GM19023 (cell line): ENCODE data around the gene LACRT.

ENCODE experiments used
- ATAC-seq: cut with Tn5 transposase; IDR thresholded peaks from one replicate; pipeline ENCODE4 v1.9.1; 2021; ENCODE audit warnings: mild to moderate bottlenecking, moderate library complexity; ENCODE audit not compliant: unreplicated experiment

Gene LACRT

DNA sequence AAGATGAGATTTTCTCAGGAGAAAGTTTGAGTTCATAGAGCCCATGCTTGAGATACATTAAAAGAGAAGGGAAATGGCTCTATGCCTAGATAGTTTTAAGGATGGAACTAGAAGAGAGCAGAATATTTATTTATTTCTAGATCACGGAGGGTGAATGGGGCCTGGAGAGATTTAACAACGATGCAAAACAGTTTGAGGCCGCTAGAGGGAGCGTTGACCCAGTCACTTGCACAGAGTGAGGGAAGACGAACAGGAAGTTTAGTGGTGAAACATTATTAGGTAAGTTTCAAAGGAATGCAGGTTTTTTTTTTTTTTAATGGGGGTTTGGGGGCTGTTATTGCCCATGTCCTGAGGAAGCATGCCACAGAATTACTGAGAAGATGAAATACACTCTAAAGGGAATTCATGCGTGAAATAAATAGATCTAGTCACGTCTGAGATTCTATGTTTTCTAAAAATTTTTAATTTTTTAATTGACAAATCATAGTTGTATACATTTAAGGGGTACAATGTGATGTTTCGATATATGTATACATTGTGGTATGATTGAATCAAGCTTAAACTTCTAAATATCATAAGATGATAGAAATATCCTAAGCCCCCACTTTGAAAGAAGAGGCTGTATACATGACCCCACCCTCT is 31.4 kb downstream of the LACRT start:
- ATAC-seq: peak; percentile 76

- no peak for ATAC-seq
Observed at GRCh38 chr12:54602661-54603060, 32.0 kb downstream of the LACRT start.

GRCh38 chr12:54601841-54602240 is 32.9 kb downstream of the LACRT start:
- ATAC-seq: no peak

DNA sequence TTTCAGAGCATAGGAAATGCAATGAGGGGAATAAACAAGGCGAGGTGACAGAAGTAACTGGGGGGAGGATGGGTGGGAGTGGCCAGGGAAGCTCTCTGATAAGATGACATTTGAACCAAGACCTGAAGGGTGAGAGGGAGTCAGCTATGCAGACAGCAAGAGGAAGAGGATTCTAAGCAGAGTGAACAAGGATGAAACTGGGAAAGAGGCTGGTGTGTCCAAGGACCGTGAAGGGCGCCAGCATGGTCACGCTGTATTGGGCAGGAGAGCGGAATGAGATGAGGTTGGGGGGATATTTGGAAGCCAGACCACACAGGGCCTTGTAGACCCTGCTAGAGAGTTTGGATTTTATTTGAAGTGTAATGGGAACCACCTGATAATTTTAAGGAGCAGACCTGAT is 35.7 kb downstream of the LACRT start:
- no peak for ATAC-seq

- no peak for ATAC-seq
Observed at GRCh38 chr12:54596526-54596946, 38.2 kb downstream of the LACRT start.

- ATAC-seq: no peak
Observed at GRCh38 chr12:54595471-54595870, 39.2 kb downstream of the LACRT start.

GRCh38 chr12:54593725-54594124 is 41.0 kb downstream of the LACRT start:
- ATAC-seq: no peak

DNA sequence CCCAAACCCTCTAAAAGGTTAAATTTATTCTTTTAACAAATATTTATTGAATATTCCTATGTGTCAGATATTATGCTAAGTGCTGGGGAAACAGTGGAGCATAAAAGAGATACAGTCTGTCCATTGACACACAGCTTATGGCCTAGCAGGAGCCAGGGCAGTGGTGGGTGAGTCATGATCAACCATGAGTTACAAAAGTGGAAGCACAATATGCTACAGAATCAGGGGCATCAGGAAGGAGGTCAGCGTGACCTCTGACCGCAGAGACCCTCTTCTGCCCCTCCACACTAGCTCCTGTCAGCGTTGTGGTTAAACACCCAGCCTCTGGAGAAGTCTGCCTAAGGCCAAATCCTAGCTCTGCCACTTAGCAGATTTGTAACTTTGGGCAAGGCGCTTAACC is 41.6 kb downstream of the LACRT start:
- no peak for ATAC-seq

GRCh38 chr12:54592316-54592715 is 42.4 kb downstream of the LACRT start:
- no peak for ATAC-seq

DNA sequence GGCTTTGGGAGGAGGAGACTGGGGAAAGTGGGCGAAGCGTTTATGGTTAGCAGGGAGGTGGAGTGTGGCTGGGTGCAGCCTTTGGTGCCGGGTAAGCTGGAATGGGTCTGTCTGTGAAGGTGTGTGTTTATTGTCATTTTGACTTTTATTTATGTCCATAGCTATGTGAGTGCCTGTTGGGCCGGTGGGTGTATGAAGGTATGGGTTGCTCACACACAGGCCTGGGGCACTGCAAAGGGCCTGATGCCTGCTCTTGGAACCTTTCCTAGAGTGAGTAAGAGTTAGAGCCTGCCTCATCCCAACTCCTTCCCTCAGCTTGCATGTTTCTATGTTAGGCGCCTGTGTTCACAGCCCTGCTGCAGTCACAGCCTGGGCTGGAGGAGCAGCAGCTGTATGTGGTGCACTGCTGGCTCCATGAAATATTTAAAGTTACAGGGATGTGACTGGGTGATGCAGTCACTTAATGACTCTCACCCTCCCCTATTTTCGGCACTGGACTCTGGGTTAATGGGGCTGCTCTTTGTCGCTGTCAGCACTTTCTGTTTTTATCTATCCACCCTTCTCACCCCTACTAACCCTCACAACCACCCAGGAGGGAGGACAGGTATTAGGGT is 43.6 kb downstream of the LACRT start:
- ATAC-seq: no peak

- ATAC-seq: no peak
Observed at GRCh38 chr12:54589964-54590363, 44.7 kb downstream of the LACRT start.

GRCh38 chr12:54588890-54589267 is 45.8 kb downstream of the LACRT start:
- no peak for ATAC-seq

- ATAC-seq: no peak
Observed at GRCh38 chr12:54588110-54588889, 46.4 kb downstream of the LACRT start, which contains the start of gene PPP1R1A. PPP1R1A (minus strand) TSS chr12:54588659; CDS start chr12:54588488, 171 bp downstream.

GRCh38 chr12:54587315-54587873 is 47.3 kb downstream of the LACRT start:
- ATAC-seq: no peak

- no peak for ATAC-seq
Observed at GRCh38 chr12:54586620-54587019, 48.1 kb downstream of the LACRT start.

DNA sequence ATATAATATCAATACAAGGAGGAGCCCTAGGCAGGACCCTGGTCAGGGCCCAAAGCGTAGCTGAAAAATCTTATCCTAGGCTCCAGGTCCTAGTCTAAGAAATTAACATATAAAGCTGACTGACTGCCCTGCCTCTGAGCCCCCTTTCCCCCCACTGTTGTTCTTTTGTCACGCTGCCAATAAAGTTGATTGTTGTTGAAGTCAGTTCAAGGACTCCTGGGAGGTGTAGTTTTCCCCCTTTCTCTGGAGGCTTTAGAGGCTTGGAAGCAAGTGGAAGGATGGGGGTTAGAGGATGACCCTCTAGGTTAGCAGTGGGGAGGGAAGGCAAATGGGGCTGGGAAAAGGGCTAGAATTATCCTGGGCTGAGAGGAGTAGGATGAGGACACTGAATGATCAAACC is 49.5 kb downstream of the LACRT start:
- no peak for ATAC-seq

DNA sequence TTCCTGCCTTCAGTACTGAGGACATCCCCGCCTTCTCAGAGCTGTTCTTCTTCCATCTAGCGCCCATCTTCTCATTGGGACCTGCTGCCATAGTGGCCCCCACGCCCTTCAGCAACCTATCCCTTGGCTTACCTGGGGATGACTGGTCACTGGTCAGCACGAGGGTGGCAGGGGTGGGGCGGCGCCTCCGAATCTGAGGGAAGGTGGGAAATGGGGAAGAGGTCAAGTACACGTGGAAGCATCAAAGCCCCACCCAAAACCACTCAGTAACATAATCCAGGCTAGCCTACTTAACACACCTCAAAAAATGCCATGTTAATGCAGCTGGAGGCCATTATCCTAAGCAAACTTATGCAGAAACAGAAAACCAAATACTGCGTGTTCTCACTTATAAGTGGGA is 50.6 kb downstream of the LACRT start:
- ATAC-seq: no peak

GRCh38 chr12:54583726-54584125 is 51.0 kb downstream of the LACRT start:
- no peak for ATAC-seq

- no peak for ATAC-seq
Observed at GRCh38 chr12:54581412-54581811, 53.3 kb downstream of the LACRT start.
